Spleen (tissue), 11 donors: ENCODE data around the gene KCNQ5. TPM values are rescaled to one million over a fixed set of nuclear protein-coding genes. Genes with fewer than 3 reads are reported as not detected.

Experiments
- DNase-seq: peaks from one replicate; pipeline ENCODE4 v3.0.0-alpha.2; 2020
- H3K27ac ChIP-seq, 8 donors: fragments of 200-600 bp; sonication (generic) in 7 of 8; 1 replicate in 4 of 8; 2 replicates in 4 of 8; pipeline versions ENCODE4 v1.5.0 to v1.8.0; 2016 to 2021; ENCODE audit warnings: inconsistent platforms in 4 of 8, mild to moderate bottlenecking in 4 of 8, moderate library complexity in 1 of 8
- H3K27me3 ChIP-seq, 7 donors: fragments of 200-600 bp; sonication (generic) in 6 of 7; replicated peaks in 1 of 7; 1 replicate in 4 of 7; 2 replicates in 3 of 7; pipeline versions ENCODE4 v1.5.0 to v1.8.0; 2016 to 2021; ENCODE audit warnings: inconsistent platforms in 3 of 7, mild to moderate bottlenecking in 1 of 7
- H3K36me3 ChIP-seq, 6 donors: fragments of 200-600 bp; sonication (generic) in 5 of 6; 1 replicate in 4 of 6; 2 replicates in 2 of 6; pipeline versions ENCODE4 v1.5.0 to v1.8.0; 2016 to 2021; ENCODE audit warnings: inconsistent platforms in 2 of 6
- H3K4me1 ChIP-seq, 6 donors: fragments of 200-600 bp; sonication (generic) in 5 of 6; 1 replicate in 3 of 6; 2 replicates in 3 of 6; pipeline versions ENCODE4 v1.5.0 to v1.8.0; 2016 to 2021; ENCODE audit warnings: inconsistent platforms in 3 of 6
- H3K4me3 ChIP-seq, 8 donors: fragments of 200-600 bp; sonication (generic) in 7 of 8; 1 replicate in 4 of 8; 2 replicates in 4 of 8; pipeline versions ENCODE4 v1.5.0 to v1.8.0; 2016 to 2021; ENCODE audit warnings: inconsistent platforms in 4 of 8, mild to moderate bottlenecking in 4 of 8, moderate library complexity in 2 of 8
- H3K9me3 ChIP-seq, 8 donors: fragments of 200-600 bp; sonication (generic) in 7 of 8; 1 replicate in 4 of 8; 2 replicates in 4 of 8; pipeline versions ENCODE4 v1.5.0 to v1.8.0; 2016 to 2021; ENCODE audit warnings: inconsistent platforms in 4 of 8
- POLR2A ChIP-seq, 3 donors: fragments of 450-650 bp; IDR thresholded peaks; one replicate each; pipeline ENCODE4 v1.5.1; 2017; ENCODE audit warnings: antibody characterized with exemption in 3 of 3, mild to moderate bottlenecking in 1 of 3
- POLR2AphosphoS5 ChIP-seq, 3 donors: sonication (generic); formaldehyde crosslinking; IDR thresholded peaks; one replicate each; pipeline ENCODE4 v1.5.1; 2017; ENCODE audit warnings: antibody characterized with exemption in 3 of 3
- whole genome bisulfite sequencing, 5 donors: extraction: QIAGEN DNeasy Blood & Tissue Kit in 3 of 5; methylation state at CpG; one replicate each; pipeline versions ENCODE4 v1.1.5 to v1.1.7; 2013 to 2018; 5-methylcytosine and 5-hydroxymethylcytosine counted together
- intact Hi-C: fragments of 100-400 bp; cut with DNase I; formaldehyde crosslinking; loops from one replicate; pipeline ENCODE4 v1.15.0; 2023; ENCODE audit warnings: low total_unique reads
- polyA plus RNA-seq, 3 donors: library from polyadenylated mRNA; stranded (reverse); fragments of 200-250 nt; gene quantifications; one replicate each; pipeline ENCODE4 v1.2.1, GENCODE V29; 2013
- total RNA-seq, 7 donors: library from RNA; depleted of rRNA in 3 of 7; stranded (reverse); fragments of >200 nt in 3 of 7; fragmentation: NEBNext Ultra II Directional in 4 of 7; extraction: Animal tissue kit (Norgen Biotek cat#: 25700) in 4 of 7; gene quantifications; one replicate each; pipeline versions ENCODE4 v1.1.0 to v1.2.1, GENCODE V29; 2016 to 2021
- TF ChIP-seq, protein P1 (sequence below), 11 experiments: fragments of 200-600 bp in 7 of 11; fragments of 450-650 bp in 4 of 11; sonication (generic) in 4 of 11; IDR thresholded peaks in 8 of 11; conservative IDR thresholded peaks in 3 of 11; 1 replicate in 7 of 11; 2 replicates in 4 of 11; pipeline versions ENCODE4 v1.4.0 to v1.8.0; 2016 to 2021; ENCODE audit warnings: antibody characterized with exemption in 11 of 11, inconsistent platforms in 4 of 11, mild to moderate bottlenecking in 1 of 11
- donor health status: healthy with polysubstance abuse.
- donor health status: DM: no; HTN: no; CAD: no; lungs with moderate emphysema.
- donor health status: DM: no; HTN: no; CAD: no.
- donor health status: Bipolar disorder and iron deficiency.
- donor health status: healthy.
- donor health status: DM: no; HTN: no; CAD: no.
- donor health status: DM: yes; HTN: yes; CAD: no.

The KCNQ5 gene
- total and polyA plus RNA-seq, 10 donors, result 1.3 to 8.7 (median 4.4) TPM

DNA sequence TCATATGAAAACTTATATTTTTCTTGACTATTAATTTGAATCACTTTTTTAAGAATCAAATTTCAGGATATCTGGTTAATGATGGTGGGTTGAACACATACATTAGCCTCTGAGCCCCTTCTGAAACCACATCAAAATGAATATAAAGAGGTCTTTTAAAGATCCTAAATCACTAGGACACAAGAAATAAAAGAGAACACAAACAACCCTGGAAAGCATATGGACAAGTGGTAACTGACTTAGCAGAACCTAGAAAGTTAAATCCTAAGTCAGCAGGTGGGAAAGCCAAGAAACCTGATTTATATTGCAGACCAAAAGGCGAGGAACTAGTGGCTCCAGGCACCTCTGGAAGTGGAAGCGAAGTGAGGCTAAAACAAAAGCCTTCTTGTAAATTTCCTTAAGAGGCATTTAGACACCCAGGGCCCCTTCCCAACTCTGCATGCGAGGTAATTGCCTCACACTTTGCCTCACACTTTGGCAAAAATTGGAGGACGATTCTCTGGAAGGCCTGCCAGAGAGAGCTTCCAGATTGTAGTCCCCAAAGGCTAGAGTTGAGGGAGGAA lies 309.5 kb downstream of the KCNQ5 start:
- Histone ChIP-seq H3K27ac (no peak overlapping the region), H3K27me3 (no peaks in the 10 kb centered on the region), H3K4me3 (no peak overlapping the region), H3K9me3 (no peaks in the 10 kb centered on the region), H3K36me3 (no peaks in the 10 kb centered on the region), H3K4me1 (no peaks in the 10 kb centered on the region)
- DNase-seq, result no peak
- TF ChIP-seq POLR2AphosphoS5 (IDR thresholded peaks at IDR 0.05), result no peak
- 70 to 86% (median 74%) methylated on average over 4 of the region's 4 CpGs for WGBS, 5 donors
- intact Hi-C loops, result no loop called here

DNA sequence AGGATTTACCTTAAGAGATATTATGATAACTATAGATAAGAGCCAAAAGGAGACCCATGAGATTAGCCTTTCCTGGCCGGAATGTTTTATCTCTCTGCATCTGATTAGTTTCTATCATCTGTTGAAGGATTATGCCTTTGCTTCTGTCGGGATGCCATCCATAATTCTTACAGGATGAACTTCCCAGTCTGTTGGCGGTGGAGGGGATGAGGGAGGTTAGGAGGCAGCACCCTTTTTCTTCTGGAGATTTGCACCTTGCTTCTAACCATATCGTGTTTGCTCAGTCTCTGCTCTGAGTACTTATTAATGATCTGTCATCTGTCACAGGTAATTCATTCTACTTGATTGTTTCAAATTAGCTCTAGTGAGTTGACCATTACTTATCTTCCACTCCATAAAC lies 311.4 kb downstream of the KCNQ5 start:
- TF ChIP-seq, protein P1, sequence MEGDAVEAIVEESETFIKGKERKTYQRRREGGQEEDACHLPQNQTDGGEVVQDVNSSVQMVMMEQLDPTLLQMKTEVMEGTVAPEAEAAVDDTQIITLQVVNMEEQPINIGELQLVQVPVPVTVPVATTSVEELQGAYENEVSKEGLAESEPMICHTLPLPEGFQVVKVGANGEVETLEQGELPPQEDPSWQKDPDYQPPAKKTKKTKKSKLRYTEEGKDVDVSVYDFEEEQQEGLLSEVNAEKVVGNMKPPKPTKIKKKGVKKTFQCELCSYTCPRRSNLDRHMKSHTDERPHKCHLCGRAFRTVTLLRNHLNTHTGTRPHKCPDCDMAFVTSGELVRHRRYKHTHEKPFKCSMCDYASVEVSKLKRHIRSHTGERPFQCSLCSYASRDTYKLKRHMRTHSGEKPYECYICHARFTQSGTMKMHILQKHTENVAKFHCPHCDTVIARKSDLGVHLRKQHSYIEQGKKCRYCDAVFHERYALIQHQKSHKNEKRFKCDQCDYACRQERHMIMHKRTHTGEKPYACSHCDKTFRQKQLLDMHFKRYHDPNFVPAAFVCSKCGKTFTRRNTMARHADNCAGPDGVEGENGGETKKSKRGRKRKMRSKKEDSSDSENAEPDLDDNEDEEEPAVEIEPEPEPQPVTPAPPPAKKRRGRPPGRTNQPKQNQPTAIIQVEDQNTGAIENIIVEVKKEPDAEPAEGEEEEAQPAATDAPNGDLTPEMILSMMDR (IDR thresholded peaks at IDR 0.05 in 8 of 11, conservative IDR thresholded peaks at IDR 0.05 in 3 of 11), result no peak
- TF ChIP-seq POLR2AphosphoS5 (IDR thresholded peaks at IDR 0.05), result no peak
- 71 to 90% (median 78%) methylated on average over 4 of the region's 4 CpGs for WGBS, 5 donors
- Histone ChIP-seq H3K9me3 (no peaks in the 10 kb centered on the region), H3K4me1 (no peaks in the 10 kb centered on the region), H3K4me3 (no peak overlapping the region), H3K36me3 (no peaks in the 10 kb centered on the region), H3K27ac (no peak overlapping the region), H3K27me3 (no peaks in the 10 kb centered on the region)
- DNase-seq, result no peak
- intact Hi-C loops, result no loop called here

GRCh38 chr6:72936766-72937559 lies 315.1 kb downstream of the KCNQ5 start:
- WGBS, 5 donors, result 90 to 94% (median 92%) methylated on average over 4 of the region's 4 CpGs
- Histone ChIP-seq H3K27ac (no peak overlapping the region), H3K4me3 (no peak overlapping the region), H3K4me1 (no peaks in the 10 kb centered on the region), H3K36me3 (no peaks in the 10 kb centered on the region), H3K9me3 (no peaks in the 10 kb centered on the region), H3K27me3 (no peaks in the 10 kb centered on the region)
- TF ChIP-seq, protein P1 (IDR thresholded peaks at IDR 0.05 in 8 of 11, conservative IDR thresholded peaks at IDR 0.05 in 3 of 11), result no peak
- TF ChIP-seq POLR2AphosphoS5 (IDR thresholded peaks at IDR 0.05), result no peak
- TF ChIP-seq POLR2A (IDR thresholded peaks at IDR 0.05), result no peak
- no peak for DNase-seq
- intact Hi-C loops, result no loop called here

DNA sequence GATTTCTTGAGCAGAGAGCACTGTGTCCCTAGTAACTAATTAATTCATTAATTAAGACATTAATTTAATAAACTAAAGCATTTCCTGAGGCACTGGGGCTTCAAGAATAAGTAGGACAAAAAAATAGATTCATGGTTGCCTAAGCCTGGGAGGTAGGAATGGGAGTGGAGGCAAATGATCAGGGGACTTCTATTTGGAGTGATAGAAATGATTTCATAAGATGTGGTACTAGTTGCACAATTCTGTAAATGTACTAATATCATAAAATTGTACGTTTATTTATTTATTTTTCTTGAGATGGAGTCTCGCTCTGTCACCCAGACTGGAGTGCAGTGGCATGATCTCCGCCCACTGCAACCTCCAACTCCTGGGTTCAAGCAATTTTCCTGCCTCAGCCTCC lies 316.2 kb downstream of the KCNQ5 start:
- no peak for DNase-seq
- Histone ChIP-seq H3K27me3 (no peaks in the 10 kb centered on the region), H3K4me1 (no peaks in the 10 kb centered on the region), H3K4me3 (no peak overlapping the region), H3K9me3 (no peaks in the 10 kb centered on the region), H3K27ac (no peak overlapping the region), H3K36me3 (no peaks in the 10 kb centered on the region)
- intact Hi-C loops, result no loop called here
- WGBS, 5 donors, result 64 to 95% (median 85%) methylated on average over 3 of the region's 3 CpGs
- TF ChIP-seq POLR2AphosphoS5 (IDR thresholded peaks at IDR 0.05) (no peak), POLR2A (IDR thresholded peaks at IDR 0.05) (no peak)
- TF ChIP-seq, protein P1 (IDR thresholded peaks at IDR 0.05 in 8 of 11, conservative IDR thresholded peaks at IDR 0.05 in 3 of 11), result no peak
